IPS-NIHi7 (cell line): Measurements from ENCODE around the gene OR51I2.

Source experiments
- DNase-seq: peaks from one replicate; pipeline ENCODE4 v3.0.0; 2012; ENCODE audit warnings: mixed read lengths; ENCODE audit errors: extremely low spot score

OR51I2 gene

GRCh38 chr11:5449023-5449422 lies at the start of gene OR51I2:
OR51I2 (plus strand) TSS chr11:5449323; CDS start chr11:5453489, 4,166 bp downstream.
- DNase-seq: no peak

GRCh38 chr11:5405173-5405572 lies 44.0 kb upstream of the OR51I2 start:
- no peak for DNase-seq

- peak; percentile 19 for DNase-seq
These were observed 28.1 kb upstream of the OR51I2 start for GRCh38 chr11:5420993-5421392.

GRCh38 chr11:5421811-5422210 lies 27.3 kb upstream of the OR51I2 start, which contains the start of gene OR51Q1:
OR51Q1 (plus strand) TSS chr11:5422111; CDS start chr11:5422201, 90 bp downstream.
- DNase-seq: no peak

GRCh38 chr11:5423131-5423530 lies 26.0 kb upstream of the OR51I2 start:
- DNase-seq: no peak

GRCh38 chr11:5441414-5441813 lies 7.7 kb upstream of the OR51I2 start, which contains the start of gene OR51I1:
OR51I1 (minus strand) TSS chr11:5441514; CDS start chr11:5441514, 0 bp downstream.
- no peak for DNase-seq

- DNase-seq: no peak
These were observed 5.2 kb upstream of the OR51I2 start for GRCh38 chr11:5443835-5444393.

GRCh38 chr11:5449432-5449831 lies 309 bp downstream of the OR51I2 start:
- no peak for DNase-seq

- DNase-seq: no peak
These were observed 12.0 kb downstream of the OR51I2 start for GRCh38 chr11:5460983-5461621.

- DNase-seq: no peak
These were observed 18.4 kb downstream of the OR51I2 start for GRCh38 chr11:5467527-5467926.

GRCh38 chr11:5473921-5474320 lies 24.8 kb downstream of the OR51I2 start:
- DNase-seq: no peak

GRCh38 chr11:5476186-5476819 lies 27.2 kb downstream of the OR51I2 start:
- peak; percentile 76 for DNase-seq

GRCh38 chr11:5486003-5486402 lies 36.9 kb downstream of the OR51I2 start:
- no peak for DNase-seq

GRCh38 chr11:5486421-5486820 lies 37.3 kb downstream of the OR51I2 start:
- no peak for DNase-seq

- no peak for DNase-seq
These were observed 39.3 kb downstream of the OR51I2 start, which contains the start of gene OR52D1 for GRCh38 chr11:5488385-5488784. OR52D1 (plus strand) TSS chr11:5488685; CDS start chr11:5488707, 22 bp downstream.

- no peak for DNase-seq
These were observed 39.8 kb downstream of the OR51I2 start for GRCh38 chr11:5488798-5489399.

GRCh38 chr11:5489576-5490357 lies 40.6 kb downstream of the OR51I2 start:
- DNase-seq: no peak

GRCh38 chr11:5499671-5500070 lies 50.5 kb downstream of the OR51I2 start:
- DNase-seq: no peak

- DNase-seq: no peak
These were observed 51.3 kb downstream of the OR51I2 start for GRCh38 chr11:5500393-5500801.

- no peak for DNase-seq
These were observed 55.3 kb downstream of the OR51I2 start for GRCh38 chr11:5504403-5504921.

GRCh38 chr11:5505363-5506048 lies 56.4 kb downstream of the OR51I2 start:
- no peak for DNase-seq
